Measurements from ENCODE around the gene OR5F1.

The OR5F1 gene

GRCh38 chr11:55956521-55956920 is 37.9 kb downstream of the OR5F1 start:
- Histone ChIP-seq H2BK120ac (ENCODE audit: low read depth, low read length) (no peak overlapping the region), H3K23ac (ENCODE audit: low read length in 2 of 2) (no peak overlapping the region), H4K91ac (ENCODE audit: low read length) (no peak overlapping the region), H2AFZ (ENCODE audit: low read depth, low read length) (no peak overlapping the region), H3K4me1 (ENCODE audit: control insufficient read depth, insufficient read depth, low read depth, low read length) (no peaks in the 10 kb centered on the region), H4K8ac (ENCODE audit: low read length) (no peak overlapping the region), H3K4me3 (ENCODE audit: insufficient read depth in 1 of 2, low read depth in 1 of 2, low read length in 2 of 2) (no peak overlapping the region), H3K4ac (ENCODE audit: low read depth in 1 of 2, low read length in 2 of 2) (no peak overlapping the region), H2AK5ac (ENCODE audit: low read length, severe bottlenecking) (no peak overlapping the region), H3K79me1 (replicated peaks; ENCODE audit: low read length, poor library complexity, severe bottlenecking) (no peaks in the 10 kb centered on the region), H3K9me3 (ENCODE audit: control insufficient read depth, low read length) (no peaks in the 10 kb centered on the region), H3K14ac (ENCODE audit: low read length in 2 of 2) (no peak overlapping the region), H3K36me3 (ENCODE audit: control insufficient read depth in 1 of 2, insufficient read depth in 2 of 2, low read depth in 1 of 2, low read length in 2 of 2) (no peaks in the 10 kb centered on the region), H3K9ac (ENCODE audit: low read length) (no peak overlapping the region), H3K27me3 (ENCODE audit: control insufficient read depth in 1 of 2, insufficient read depth in 1 of 2, low read length in 2 of 2) (no peaks in the 10 kb centered on the region), H3K18ac (ENCODE audit: low read depth in 1 of 2, low read length in 2 of 2) (no peak overlapping the region), H3K4me2 (ENCODE audit: low read length, poor library complexity, severe bottlenecking) (no peak overlapping the region), H2BK15ac (ENCODE audit: low read depth, poor library complexity, severe bottlenecking) (no peak overlapping the region), H3K27ac (ENCODE audit: low read length, poor library complexity, severe bottlenecking) (no peak overlapping the region), H2BK5ac (ENCODE audit: low read depth, low read length, poor library complexity, severe bottlenecking) (no peak overlapping the region), H2BK12ac (ENCODE audit: low read length in 2 of 2) (no peak overlapping the region)
- 39% methylated on average over 2 of the region's 4 CpGs for WGBS
- no peak for DNase-seq

GRCh38 chr11:55949330-55949729 is 45.1 kb downstream of the OR5F1 start:
- no peaks in the 10 kb centered on the region for H3K36me3 ChIP-seq (ENCODE audit: control insufficient read depth in 1 of 2, insufficient read depth in 2 of 2, low read depth in 1 of 2, low read length in 2 of 2)
- H3K27ac ChIP-seq (ENCODE audit: low read length, poor library complexity, severe bottlenecking): no peak overlapping the region
- no peak overlapping the region for H3K23ac ChIP-seq (ENCODE audit: low read length in 2 of 2)
- H3K4me2 ChIP-seq (ENCODE audit: low read length, poor library complexity, severe bottlenecking): no peak overlapping the region
- H3K4ac ChIP-seq (ENCODE audit: low read depth in 1 of 2, low read length in 2 of 2): no peak overlapping the region
- no peak for DNase-seq
- no peak overlapping the region for H2BK12ac ChIP-seq (ENCODE audit: low read length in 2 of 2)
- no peak overlapping the region for H2BK120ac ChIP-seq (ENCODE audit: low read depth, low read length)
- no peak overlapping the region for H2BK15ac ChIP-seq (ENCODE audit: low read depth, poor library complexity, severe bottlenecking)
- H3K18ac ChIP-seq (ENCODE audit: low read depth in 1 of 2, low read length in 2 of 2): no peak overlapping the region
- H2AFZ ChIP-seq (ENCODE audit: low read depth, low read length): no peak overlapping the region
- H2BK5ac ChIP-seq (ENCODE audit: low read depth, low read length, poor library complexity, severe bottlenecking): no peak overlapping the region
- 50% methylated on average over 4 of the region's 4 CpGs for WGBS
- no peak overlapping the region for H4K91ac ChIP-seq (ENCODE audit: low read length)
- H3K27me3 ChIP-seq (ENCODE audit: control insufficient read depth in 1 of 2, insufficient read depth in 1 of 2, low read length in 2 of 2): no peaks in the 10 kb centered on the region
- no peaks in the 10 kb centered on the region for H3K4me1 ChIP-seq (ENCODE audit: control insufficient read depth, insufficient read depth, low read depth, low read length)
- no peak overlapping the region for H2AK5ac ChIP-seq (ENCODE audit: low read length, severe bottlenecking)
- H4K8ac ChIP-seq (ENCODE audit: low read length): no peak overlapping the region
- no peaks in the 10 kb centered on the region for H3K79me1 ChIP-seq (replicated peaks; ENCODE audit: low read length, poor library complexity, severe bottlenecking)
- H3K9ac ChIP-seq (ENCODE audit: low read length): no peak overlapping the region
- H3K9me3 ChIP-seq (ENCODE audit: control insufficient read depth, low read length): no peaks in the 10 kb centered on the region
- no peak overlapping the region for H3K14ac ChIP-seq (ENCODE audit: low read length in 2 of 2)
- no peak overlapping the region for H3K4me3 ChIP-seq (ENCODE audit: insufficient read depth in 1 of 2, low read depth in 1 of 2, low read length in 2 of 2)

Data from mesenchymal stem cell (in vitro differentiated cells and primary cell).